Skeletal muscle tissue (tissue), 4 donors: ENCODE measurements around the gene PDZD8. TPM values are rescaled to one million over a fixed set of nuclear protein-coding genes. Genes with fewer than 3 reads are reported as not detected.
"Not testable (repeated sequence)": the region's sequence is repeated elsewhere in the genome, so short reads cannot be mapped to it uniquely, and the experiment has no call there.

Experiments
- H3K27ac ChIP-seq: one replicate; pipeline ENCODE4 v1.7.0; 2013; ENCODE audit warnings: mild to moderate bottlenecking, low read depth, low read length, inconsistent platforms
- H3K27me3 ChIP-seq, 3 donors: one replicate each; pipeline ENCODE4 v1.7.0; 2013; ENCODE audit warnings: low read length in 3 of 3; ENCODE audit not compliant: control insufficient read depth in 3 of 3, insufficient read depth in 3 of 3
- H3K36me3 ChIP-seq, 3 donors: one replicate each; pipeline ENCODE4 v1.7.0; 2013; ENCODE audit warnings: low read length in 3 of 3; ENCODE audit not compliant: control insufficient read depth in 3 of 3, insufficient read depth in 3 of 3
- H3K4me1 ChIP-seq, 3 donors: one replicate each; pipeline ENCODE4 v1.7.0; 2013; ENCODE audit warnings: low read length in 3 of 3, mild to moderate bottlenecking in 3 of 3; ENCODE audit not compliant: control insufficient read depth in 3 of 3, insufficient read depth in 3 of 3
- H3K4me3 ChIP-seq, 3 donors: one replicate each; pipeline ENCODE4 v1.7.0; 2013; ENCODE audit warnings: low read length in 3 of 3
- H3K9ac ChIP-seq, 3 donors: one replicate each; pipeline ENCODE4 v1.7.0; 2013; ENCODE audit warnings: low read length in 3 of 3, mild to moderate bottlenecking in 3 of 3, moderate library complexity in 2 of 3, low read depth in 1 of 3
- H3K9me3 ChIP-seq, 3 donors: one replicate each; pipeline ENCODE4 v1.7.0; 2013; ENCODE audit warnings: low read length in 3 of 3; ENCODE audit not compliant: control insufficient read depth in 3 of 3
- total RNA-seq: library from RNA; depleted of rRNA; stranded (reverse); fragments of >200 nt; gene quantifications from one replicate; pipeline ENCODE4 v1.2.3, GENCODE V29; 2014
- donor health status: Osteomylitis.

The PDZD8 gene
- total RNA-seq, 1 donor from 2014 or later, result 7.8 TPM

DNA sequence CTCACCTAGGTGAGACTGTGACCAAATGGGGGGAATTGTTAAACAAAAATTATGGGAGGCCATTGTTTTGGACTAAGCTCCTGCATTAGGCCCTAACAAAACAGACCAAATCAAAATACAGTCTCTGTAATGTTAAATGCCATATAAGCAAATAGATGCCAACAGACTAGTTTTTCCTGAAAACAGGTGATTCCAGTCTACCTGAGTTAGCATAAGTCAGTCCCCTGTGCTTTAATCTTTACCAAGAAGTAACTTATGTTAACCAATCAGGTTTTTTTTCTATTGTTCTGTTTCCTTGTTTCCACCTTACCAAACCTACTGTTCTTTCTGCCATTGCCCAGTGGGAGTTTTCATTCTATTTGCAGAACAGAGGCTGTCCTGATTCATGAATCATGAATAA is 48.0 kb downstream of the PDZD8 start:
- no peak overlapping the region for H3K4me3 ChIP-seq
- no peaks in the 10 kb centered on the region for H3K9me3 ChIP-seq
- H3K27me3 ChIP-seq, result no peaks in the 10 kb centered on the region
- H3K27ac ChIP-seq, result no peak overlapping the region
- no peak overlapping the region for H3K9ac ChIP-seq
- no peaks in the 10 kb centered on the region for H3K4me1 ChIP-seq
- no peaks in the 10 kb centered on the region for H3K36me3 ChIP-seq

DNA sequence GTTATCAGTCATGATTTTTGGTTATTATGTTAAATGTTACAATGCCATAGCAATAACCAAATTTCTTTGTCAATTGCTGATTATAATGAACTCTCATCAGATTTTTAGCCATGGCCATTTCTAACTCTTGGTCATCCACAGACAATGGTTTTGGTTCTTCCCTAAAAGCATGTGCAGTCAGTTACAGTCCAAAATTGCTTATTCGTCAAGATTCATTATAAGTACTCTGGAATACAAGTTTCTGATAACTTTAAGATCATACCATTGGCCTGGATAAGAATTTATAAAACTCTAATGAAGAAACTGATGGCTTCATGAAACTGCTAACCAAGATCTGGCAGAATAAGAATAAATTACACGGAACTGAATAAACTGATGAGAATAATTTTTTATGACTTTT is 50.9 kb downstream of the PDZD8 start:
- Histone ChIP-seq H3K27me3 (no peaks in the 10 kb centered on the region), H3K9ac (no peak overlapping the region), H3K4me3 (no peak overlapping the region), H3K4me1 (no peaks in the 10 kb centered on the region), H3K36me3 (no peaks in the 10 kb centered on the region), H3K27ac (no peak overlapping the region), H3K9me3 (no peaks in the 10 kb centered on the region)

DNA sequence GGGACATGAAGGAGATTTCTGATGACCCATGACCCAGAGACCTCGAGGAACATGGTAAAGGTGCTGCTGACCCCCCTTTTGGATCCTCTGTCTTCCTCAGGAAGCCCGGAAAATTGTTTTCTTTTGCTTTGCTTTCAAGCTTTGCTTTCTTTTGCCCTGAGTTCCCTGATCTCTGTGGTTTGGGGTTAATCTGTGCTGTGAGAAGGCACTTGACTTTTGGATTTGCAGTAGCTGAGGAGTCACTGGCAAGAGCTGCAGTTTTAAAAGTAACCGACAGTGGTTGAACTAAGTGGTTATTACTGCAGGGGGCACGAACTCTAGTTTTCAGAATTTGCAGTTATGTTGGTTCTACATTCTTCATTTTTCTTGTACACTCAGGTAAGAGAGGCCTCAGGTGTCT is 53.0 kb downstream of the PDZD8 start:
- Histone ChIP-seq H3K27me3 (no peaks in the 10 kb centered on the region), H3K9ac (no peak overlapping the region), H3K4me1 (no peaks in the 10 kb centered on the region), H3K36me3 (no peaks in the 10 kb centered on the region), H3K27ac (no peak overlapping the region), H3K9me3 (no peaks in the 10 kb centered on the region), H3K4me3 (no peak overlapping the region)

DNA sequence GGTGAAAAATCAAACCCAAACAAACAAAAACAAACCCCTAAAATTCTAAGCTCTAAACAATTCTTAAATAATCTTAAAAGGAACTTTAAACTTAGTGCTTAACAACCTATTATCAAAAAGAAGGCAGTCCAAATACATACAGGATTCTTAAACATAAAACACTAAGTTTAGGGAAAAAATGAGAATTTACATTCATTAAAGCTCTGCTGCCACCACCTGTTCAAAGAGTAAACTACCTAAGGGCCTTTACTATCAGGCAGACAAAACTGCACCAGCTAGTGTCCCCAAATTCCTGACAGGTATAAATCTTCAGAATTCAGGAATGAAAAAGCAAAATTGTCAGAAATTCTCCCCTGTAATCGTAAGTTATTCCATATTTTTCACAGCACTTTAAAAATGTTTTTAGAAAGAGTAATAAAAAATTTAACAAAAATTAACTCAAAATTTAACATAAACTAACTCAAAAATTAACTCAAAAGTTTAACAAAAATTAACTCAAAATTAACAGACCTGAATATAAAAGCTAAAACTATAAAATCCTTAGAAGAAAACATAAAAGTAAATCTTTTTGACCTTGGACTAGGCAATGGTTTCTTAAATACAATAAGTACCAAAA is 55.1 kb downstream of the PDZD8 start:
- H3K9ac ChIP-seq, result no peak overlapping the region
- no peaks in the 10 kb centered on the region for H3K27me3 ChIP-seq
- no peak overlapping the region for H3K4me3 ChIP-seq
- no peaks in the 10 kb centered on the region for H3K9me3 ChIP-seq
- no peaks in the 10 kb centered on the region for H3K36me3 ChIP-seq
- H3K27ac ChIP-seq, result no peak overlapping the region
- no peaks in the 10 kb centered on the region for H3K4me1 ChIP-seq

DNA sequence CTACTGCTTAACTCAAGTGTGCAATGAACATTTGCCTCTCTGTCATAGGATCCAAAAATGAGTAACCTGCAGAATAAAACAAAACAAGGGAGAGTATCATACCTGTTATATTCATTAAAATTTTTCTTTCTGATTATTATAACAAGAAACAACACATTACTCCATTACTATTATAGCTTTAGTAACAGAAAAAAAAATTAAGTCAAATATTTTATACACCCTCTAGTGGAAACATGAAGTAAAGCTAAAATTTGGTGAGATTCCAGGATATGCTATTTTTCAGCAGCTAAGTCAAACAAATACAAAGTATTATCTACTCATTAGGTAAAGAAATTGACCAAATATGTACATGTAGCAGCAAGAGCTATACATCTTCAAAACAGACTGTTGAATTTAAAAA is 56.3 kb downstream of the PDZD8 start:
- Histone ChIP-seq H3K4me1 (no peaks in the 10 kb centered on the region), H3K36me3 (no peaks in the 10 kb centered on the region), H3K4me3 (no peak overlapping the region), H3K9me3 (no peaks in the 10 kb centered on the region), H3K9ac (no peak overlapping the region), H3K27ac (no peak overlapping the region), H3K27me3 (no peaks in the 10 kb centered on the region)

DNA sequence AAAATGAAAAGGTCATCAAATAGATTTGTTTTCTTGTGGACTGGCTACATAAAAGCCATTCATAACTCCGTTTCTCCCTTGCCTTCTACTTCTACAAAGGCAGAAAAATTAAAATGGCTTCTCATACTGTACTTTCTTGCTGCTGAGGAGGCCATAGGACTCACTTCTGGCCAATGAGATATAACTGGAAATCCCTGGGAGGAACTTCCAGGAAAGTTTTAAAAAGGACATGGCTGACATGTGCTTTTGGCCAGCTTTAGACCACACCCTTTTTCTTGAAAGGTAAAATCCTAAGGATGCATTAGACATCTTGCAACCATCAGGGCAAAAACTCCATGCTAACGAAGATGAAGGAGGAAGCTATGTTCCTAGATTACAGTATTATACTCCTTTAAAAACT is 58.5 kb downstream of the PDZD8 start:
- Histone ChIP-seq H3K27me3 (no peaks in the 10 kb centered on the region), H3K36me3 (peaks cover 0 to 2% (median 0%) of the 10 kb centered on the region in 3 donors), H3K4me1 (no peaks in the 10 kb centered on the region), H3K4me3 (no peak overlapping the region), H3K9me3 (no peaks in the 10 kb centered on the region), H3K27ac (no peak overlapping the region), H3K9ac (no peak overlapping the region)

DNA sequence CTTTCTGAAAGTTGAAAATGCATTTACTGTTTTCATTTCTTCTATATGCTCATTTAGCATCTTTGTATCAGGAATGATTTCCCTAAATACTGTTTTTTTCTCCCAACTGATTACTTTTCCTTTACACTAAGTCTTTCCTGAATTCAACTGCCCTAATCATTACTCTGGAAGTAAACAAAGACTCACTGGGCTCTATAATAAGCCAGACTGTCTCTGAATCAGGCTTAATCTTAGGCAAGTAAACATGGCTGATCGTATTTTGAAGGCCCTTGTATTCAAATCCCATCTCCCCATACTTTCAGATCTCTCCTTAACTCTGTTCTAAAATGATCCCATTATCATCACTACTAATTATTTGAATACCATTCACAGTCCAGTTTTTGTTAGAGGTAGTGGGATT is 61.6 kb downstream of the PDZD8 start:
- Histone ChIP-seq H3K27me3 (no peaks in the 10 kb centered on the region), H3K9ac (no peak overlapping the region), H3K4me3 (no peak overlapping the region), H3K4me1 (no peaks in the 10 kb centered on the region), H3K9me3 (no peaks in the 10 kb centered on the region), H3K27ac (no peak overlapping the region), H3K36me3 (peaks cover 0 to 2% (median 0%) of the 10 kb centered on the region in 3 donors)

DNA sequence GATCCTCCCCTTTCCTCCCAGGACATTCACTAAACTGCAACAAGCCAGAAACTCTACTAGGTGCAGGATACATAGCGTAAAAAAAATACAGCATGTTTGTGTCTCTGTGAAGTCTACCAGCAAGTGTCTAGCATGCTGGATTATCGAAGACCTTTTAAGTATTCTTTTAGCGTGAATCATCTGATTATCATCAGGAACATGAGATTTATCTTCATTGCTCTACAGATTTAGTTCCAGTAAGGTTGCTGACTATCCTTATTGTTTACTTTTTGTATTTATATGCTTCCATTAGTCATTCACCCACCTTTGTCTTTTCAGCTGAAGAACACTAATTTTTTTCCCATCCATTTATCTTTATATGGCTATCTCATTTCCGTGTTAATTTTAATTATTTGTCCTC is 62.8 kb downstream of the PDZD8 start:
- no peak overlapping the region for H3K4me3 ChIP-seq
- H3K36me3 ChIP-seq, result peaks cover 0 to 2% (median 0%) of the 10 kb centered on the region in 3 donors
- no peak overlapping the region for H3K9ac ChIP-seq
- no peaks in the 10 kb centered on the region for H3K27me3 ChIP-seq
- no peak overlapping the region for H3K27ac ChIP-seq
- no peaks in the 10 kb centered on the region for H3K4me1 ChIP-seq
- H3K9me3 ChIP-seq, result no peaks in the 10 kb centered on the region

DNA sequence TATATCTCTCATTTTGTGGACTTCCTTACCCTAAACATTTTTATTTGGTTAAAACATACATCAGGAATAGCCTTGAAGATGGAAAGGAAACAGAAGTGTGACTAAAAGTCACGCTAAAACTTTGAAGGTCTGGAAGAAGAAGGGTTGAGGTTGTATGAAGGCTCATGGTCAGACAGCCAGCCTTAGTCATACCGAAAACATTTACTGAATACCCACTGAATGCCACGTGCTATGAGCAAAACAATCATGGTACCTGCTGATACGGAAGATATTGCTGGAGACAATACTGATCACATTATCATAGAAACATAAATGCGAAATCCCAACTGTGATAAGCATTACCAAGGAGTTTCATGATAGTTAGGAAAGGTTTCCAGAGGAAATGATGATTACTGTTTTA is 64.0 kb downstream of the PDZD8 start:
- H3K9me3 ChIP-seq, result no peaks in the 10 kb centered on the region
- no peaks in the 10 kb centered on the region for H3K4me1 ChIP-seq
- peaks cover 0 to 2% (median 0%) of the 10 kb centered on the region in 3 donors for H3K36me3 ChIP-seq
- no peak overlapping the region for H3K27ac ChIP-seq
- no peak overlapping the region for H3K4me3 ChIP-seq
- no peaks in the 10 kb centered on the region for H3K27me3 ChIP-seq
- no peak overlapping the region for H3K9ac ChIP-seq

DNA sequence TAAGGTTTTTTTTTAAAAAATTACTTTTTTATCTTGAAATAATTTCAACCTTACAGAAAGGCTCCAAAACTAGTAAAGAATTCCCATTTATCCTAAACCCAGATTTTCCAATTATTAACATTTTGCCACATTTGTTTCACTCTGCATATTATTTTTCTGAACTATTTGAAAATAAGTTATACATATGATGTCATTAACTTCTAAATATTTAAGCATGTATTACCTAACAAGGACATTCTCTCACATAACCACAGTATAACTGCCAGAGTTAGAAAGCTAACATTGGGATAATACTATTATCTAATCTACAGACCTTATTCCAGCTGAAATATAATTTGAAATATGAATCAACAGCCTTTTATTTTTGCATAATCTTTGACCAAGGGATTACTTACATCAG is 68.6 kb downstream of the PDZD8 start:
- no peaks in the 10 kb centered on the region for H3K36me3 ChIP-seq
- H3K27ac ChIP-seq, result no peak overlapping the region
- H3K9ac ChIP-seq, result no peak overlapping the region
- no peaks in the 10 kb centered on the region for H3K4me1 ChIP-seq
- no peaks in the 10 kb centered on the region for H3K9me3 ChIP-seq
- no peaks in the 10 kb centered on the region for H3K27me3 ChIP-seq
- no peak overlapping the region for H3K4me3 ChIP-seq

DNA sequence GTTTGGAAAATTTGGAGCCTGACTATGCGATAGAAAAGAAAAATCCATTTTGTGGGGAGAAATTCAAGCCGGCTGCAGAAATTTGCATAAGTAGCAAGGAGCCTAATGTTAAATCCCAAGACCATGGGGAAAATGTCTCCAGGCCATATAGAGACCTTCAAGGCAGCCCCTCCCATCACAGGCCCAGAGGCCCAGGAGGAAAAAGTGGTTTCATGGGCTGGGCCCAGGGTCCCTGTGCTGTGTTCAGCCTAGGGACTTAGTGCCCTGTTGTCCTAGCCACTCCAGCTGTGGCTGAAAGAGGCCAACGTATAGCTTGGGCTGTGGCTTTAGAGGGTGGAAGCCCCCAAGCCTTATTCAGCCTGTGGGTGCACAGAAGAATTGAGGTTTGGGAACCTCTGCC is 71.8 kb downstream of the PDZD8 start:
- H3K9me3 ChIP-seq, H3K4me1 ChIP-seq, H3K27me3 ChIP-seq, H3K9ac ChIP-seq, H3K27ac ChIP-seq, H3K36me3 ChIP-seq, H3K4me3 ChIP-seq: not testable (repeated sequence)
